Measurements from ENCODE around the gene DHX35.
A peak's percentile ranks its signal among the peaks of the same experiment; 100 is the strongest.
"Not testable (repeated sequence)": the region's sequence is repeated elsewhere in the genome, so short reads cannot be mapped to it uniquely, and the experiment has no call there.

The DHX35 gene

GRCh38 chr20:38941726-38942389 lies 20.3 kb upstream of the DHX35 start:
- no peak for DNase-seq

- DNase-seq, result no peak
Observed at GRCh38 chr20:38945012-38945411, 17.1 kb upstream of the DHX35 start.

GRCh38 chr20:38946836-38947235 lies 15.3 kb upstream of the DHX35 start:
- DNase-seq, result no peak

- no peak for DNase-seq
Observed at GRCh38 chr20:38947931-38948362, 14.2 kb upstream of the DHX35 start.

GRCh38 chr20:38950254-38950653 lies 11.9 kb upstream of the DHX35 start:
- DNase-seq, result no peak

- DNase-seq, result no peak
Observed at GRCh38 chr20:38951611-38952010, 10.5 kb upstream of the DHX35 start.

GRCh38 chr20:38952153-38952552 lies 10.0 kb upstream of the DHX35 start:
- DNase-seq, result no peak

GRCh38 chr20:38953630-38954340 lies 8.4 kb upstream of the DHX35 start:
- DNase-seq, result no peak

- no peak for DNase-seq
Observed at GRCh38 chr20:38957235-38957876, 4.8 kb upstream of the DHX35 start.

- DNase-seq, result no peak
Observed at GRCh38 chr20:38957915-38958485, 4.1 kb upstream of the DHX35 start.

GRCh38 chr20:38960187-38960687 lies 1.9 kb upstream of the DHX35 start:
- not testable (repeated sequence) for DNase-seq

GRCh38 chr20:38961530-38962043 lies 557 bp upstream of the DHX35 start:
- DNase-seq, result peak in 1 of 2 experiments; percentile 19

- peak in 1 of 2 experiments; percentile 51 for DNase-seq
Observed at GRCh38 chr20:38962928-38963401, 821 bp downstream of the DHX35 start.

- no peak for DNase-seq
Observed at GRCh38 chr20:38963745-38964144, 1.6 kb downstream of the DHX35 start.

GRCh38 chr20:38965264-38965663 lies 3.1 kb downstream of the DHX35 start:
- no peak for DNase-seq

GRCh38 chr20:38968090-38968489 lies 5.9 kb downstream of the DHX35 start:
- DNase-seq, result peak in 1 of 2 experiments; percentile 11

- no peak for DNase-seq
Observed at GRCh38 chr20:38969708-38970107, 7.6 kb downstream of the DHX35 start.

GRCh38 chr20:38970302-38970701 lies 8.2 kb downstream of the DHX35 start:
- no peak for DNase-seq

GRCh38 chr20:38973107-38973506 lies 11.0 kb downstream of the DHX35 start:
- DNase-seq, result no peak

GRCh38 chr20:38973645-38974044 lies 11.5 kb downstream of the DHX35 start:
- DNase-seq, result no peak

GRCh38 chr20:38975539-38976120 lies 13.5 kb downstream of the DHX35 start:
- DNase-seq, result no peak

- DNase-seq, result no peak
Observed at GRCh38 chr20:38979434-38979833, 17.3 kb downstream of the DHX35 start.

- DNase-seq, result no peak
Observed at GRCh38 chr20:38979842-38980241, 17.7 kb downstream of the DHX35 start.
